Keratinocyte (primary cell): Measurements from ENCODE around the gene TMOD3. TPM values are rescaled to one million over a fixed set of nuclear protein-coding genes. Genes with fewer than 3 reads are reported as not detected.
A peak's percentile ranks its signal among the peaks of the same experiment; 100 is the strongest.

ENCODE experiments used
- DNase-seq: peaks from one replicate; pipeline ENCODE4 v3.0.0-alpha.2; 2011; ENCODE audit warnings: low read depth, missing footprints, low spot score
- FAIRE-seq: peaks from 2 replicates; lab custom pipeline; 2011; peaks lifted over from hg19 to GRCh38; lab: Jason Lieb, UNC
- H2AFZ ChIP-seq: 2 replicates; pipeline ENCODE4 v1.6.0; 2012; ENCODE audit warnings: low read length, control low read depth, inconsistent platforms; ENCODE audit not compliant: control insufficient read depth
- H3K27ac ChIP-seq: 2 replicates; pipeline ENCODE4 v1.5.1; 2011; ENCODE audit warnings: low read length; ENCODE audit not compliant: control insufficient read depth, insufficient read depth
- H3K27me3 ChIP-seq: 3 replicates; pipeline ENCODE4 v1.6.0; 2011; ENCODE audit warnings: low read length; ENCODE audit not compliant: control insufficient read depth, insufficient read depth; ENCODE audit errors: extremely low read depth
- H3K36me3 ChIP-seq, 2 experiments: 2 replicates in 1 of 2; 3 replicates in 1 of 2; pipeline ENCODE4 v1.5.1; 2011; ENCODE audit warnings: low read length in 2 of 2, mild to moderate bottlenecking in 1 of 2; ENCODE audit not compliant: control insufficient read depth in 2 of 2, insufficient read depth in 2 of 2; ENCODE audit errors: extremely low read depth in 1 of 2
- H3K4me1 ChIP-seq: 3 replicates; pipeline ENCODE4 v1.5.1; 2011; ENCODE audit warnings: low read length; ENCODE audit not compliant: control insufficient read depth, insufficient read depth; ENCODE audit errors: extremely low read depth
- H3K4me2 ChIP-seq: 3 replicates; pipeline ENCODE4 v1.6.0; 2011; ENCODE audit warnings: low read depth, low read length; ENCODE audit not compliant: control insufficient read depth, insufficient read depth; ENCODE audit errors: extremely low read depth
- H3K4me3 ChIP-seq, 3 experiments: fragments of 200-600 bp in 1 of 3; sonication (generic) in 1 of 3; 2 replicates in 2 of 3; 3 replicates in 1 of 3; pipeline ENCODE4 v1.5.1; 2011 to 2016; ENCODE audit warnings: low read length in 3 of 3, mild to moderate bottlenecking in 3 of 3, control low read depth in 2 of 3, inconsistent platforms in 1 of 3, low read depth in 1 of 3, mixed read lengths in 1 of 3, mixed run types in 1 of 3, moderate library complexity in 1 of 3; ENCODE audit not compliant: control insufficient read depth in 2 of 3, insufficient read depth in 2 of 3; ENCODE audit errors: extremely low read depth in 1 of 3
- H3K79me2 ChIP-seq: 2 replicates; pipeline ENCODE4 v1.6.0; 2012; ENCODE audit warnings: low read length; ENCODE audit not compliant: control insufficient read depth, insufficient read depth
- H3K9ac ChIP-seq: 3 replicates; pipeline ENCODE4 v1.6.0; 2011; ENCODE audit warnings: low read length; ENCODE audit not compliant: control insufficient read depth, insufficient read depth; ENCODE audit errors: extremely low read depth
- H3K9me1 ChIP-seq: 3 replicates; pipeline ENCODE4 v1.6.0; 2011; ENCODE audit warnings: low read length; ENCODE audit not compliant: control insufficient read depth, insufficient read depth; ENCODE audit errors: extremely low read depth
- H3K9me3 ChIP-seq: 2 replicates; pipeline ENCODE4 v1.5.1; 2012; ENCODE audit warnings: low read depth, low read length; ENCODE audit not compliant: control insufficient read depth
- H4K20me1 ChIP-seq: 3 replicates; pipeline ENCODE4 v1.6.0; 2011; ENCODE audit warnings: low read length; ENCODE audit not compliant: control insufficient read depth, insufficient read depth; ENCODE audit errors: extremely low read depth
- CTCF ChIP-seq, 3 experiments: IDR thresholded peaks in 1 of 3; conservative IDR thresholded peaks in 1 of 3; optimal IDR thresholded peaks in 1 of 3; 2 replicates in 2 of 3; 3 replicates in 1 of 3; pipeline versions ENCODE3 to v1.5.1; 2011; ENCODE audit warnings: low read length in 3 of 3, mild to moderate bottlenecking in 3 of 3, moderate library complexity in 2 of 3, control low read depth in 1 of 3, inconsistent platforms in 1 of 3; ENCODE audit not compliant: insufficient read depth in 2 of 3; ENCODE audit errors: extremely low read depth in 1 of 3
- EZH2 ChIP-seq: IDR thresholded peaks from one replicate; pipeline ENCODE4 v1.6.1; 2012; ENCODE audit warnings: inconsistent platforms, mild to moderate bottlenecking, low read length, moderate library complexity
- dilution Hi-C: fragments of 300-500 bp; cut with MboI; formaldehyde crosslinking; loops from one replicate; pipeline ENCODE4 v1.7.0; 2020; ENCODE audit warnings: low sequenced_read_pairs; ENCODE audit not compliant: extremely low pct_ligation_motif_present
- polyA plus RNA-seq, 5 experiments: library from polyadenylated mRNA; depleted of rRNA in 3 of 5; stranded (reverse) in 3 of 5; stranded (forward) in 1 of 5; unstranded in 1 of 5; fragments of >200 nt; gene quantifications; 1 replicate in 1 of 5; 2 replicates in 3 of 5; 3 replicates in 1 of 5; pipeline versions ENCODE4 v1.2.1 to v1.2.3, GENCODE V29; 2011 to 2012; ENCODE audit warnings: missing spikeins in 2 of 5, low read depth in 1 of 5, low replicate concordance in 1 of 5

Gene TMOD3
- polyA plus RNA-seq, 1 donor (not counting 4 experiments of a cell fraction or from before 2014, with no cell fraction given): 100 TPM

DNA sequence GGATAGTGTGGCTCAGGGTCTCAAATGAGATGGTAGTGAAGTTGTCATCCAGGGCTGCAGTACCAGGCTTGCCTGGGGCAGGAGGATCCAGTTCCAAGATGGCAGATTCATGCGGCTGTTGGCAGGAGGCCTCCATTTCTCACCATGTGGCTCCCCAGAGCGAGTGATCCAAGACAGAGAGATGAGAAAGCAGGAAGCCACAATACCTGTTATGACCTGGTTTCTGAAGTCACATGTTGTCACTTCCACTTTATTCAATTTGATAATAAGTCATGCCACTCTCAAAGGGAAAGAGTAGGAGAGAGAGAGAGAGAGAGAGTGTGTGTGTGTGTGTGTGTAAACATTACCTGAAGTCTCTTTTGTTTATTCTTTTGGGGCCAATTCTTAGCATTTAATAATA is 47.9 kb upstream of the TMOD3 start:
- no peaks in the 10 kb centered on the region for H3K9me3 ChIP-seq
- H3K9ac ChIP-seq: no peak overlapping the region
- no peak overlapping the region for H2AFZ ChIP-seq
- dilution Hi-C loops: no loop called here
- H3K4me1 ChIP-seq: peaks cover 15% of the 10 kb centered on the region
- H3K79me2 ChIP-seq: no peaks in the 10 kb centered on the region
- H4K20me1 ChIP-seq: no peaks in the 10 kb centered on the region
- no peak for FAIRE-seq
- DNase-seq: no peak
- TF ChIP-seq EZH2: no peak
- TF ChIP-seq CTCF (optimal IDR thresholded peaks at IDR 0.05 in 1 of 3, IDR thresholded peaks at IDR 0.05 in 1 of 3, conservative IDR thresholded peaks at IDR 0.05 in 1 of 3; ENCODE audit: extremely low read depth in 1 of 3, insufficient read depth in 2 of 3, low read length in 3 of 3): no peak
- H3K4me3 ChIP-seq: no peak overlapping the region
- H3K9me1 ChIP-seq: no peaks in the 10 kb centered on the region
- no peaks in the 10 kb centered on the region for H3K36me3 ChIP-seq
- H3K27me3 ChIP-seq: no peaks in the 10 kb centered on the region
- H3K27ac ChIP-seq: no peak overlapping the region
- H3K4me2 ChIP-seq: no peak overlapping the region

DNA sequence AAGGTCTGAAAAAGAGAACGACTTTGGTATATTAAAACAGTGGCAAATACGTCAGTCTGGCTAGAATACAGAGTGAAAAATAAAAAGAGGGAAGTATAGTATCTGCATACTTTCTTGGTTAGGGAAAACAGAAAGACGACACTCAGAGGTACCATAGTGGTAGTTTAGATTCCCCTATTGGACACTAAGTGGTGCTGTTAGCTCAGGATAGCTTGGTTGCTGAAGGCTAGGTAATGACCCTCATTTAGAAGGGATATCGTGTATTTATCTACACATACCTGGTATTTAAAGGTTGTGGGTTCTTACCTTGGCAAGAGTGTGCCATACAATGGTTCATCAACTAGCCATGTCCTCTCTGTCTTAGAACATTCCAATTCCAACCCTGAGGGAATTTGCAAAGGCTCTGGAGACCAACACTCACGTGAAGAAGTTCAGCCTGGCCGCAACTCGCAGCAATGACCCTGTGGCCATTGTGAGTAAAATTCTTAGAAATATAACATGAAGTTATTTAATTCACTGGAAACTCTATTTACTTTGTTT is 47.0 kb upstream of the TMOD3 start:
- H3K4me2 ChIP-seq: no peak overlapping the region
- H3K9me3 ChIP-seq: no peaks in the 10 kb centered on the region
- DNase-seq (no peak), FAIRE-seq (peak; percentile 80)
- H3K9ac ChIP-seq: no peak overlapping the region
- no peaks in the 10 kb centered on the region for H3K9me1 ChIP-seq
- H4K20me1 ChIP-seq: no peaks in the 10 kb centered on the region
- H3K4me3 ChIP-seq: no peak overlapping the region
- no peak overlapping the region for H2AFZ ChIP-seq
- dilution Hi-C loops: no loop called here
- no peaks in the 10 kb centered on the region for H3K36me3 ChIP-seq
- no peaks in the 10 kb centered on the region for H3K79me2 ChIP-seq
- H3K4me1 ChIP-seq: peaks cover 11% of the 10 kb centered on the region
- TF ChIP-seq EZH2: no peak
- TF ChIP-seq CTCF (optimal IDR thresholded peaks at IDR 0.05 in 1 of 3, IDR thresholded peaks at IDR 0.05 in 1 of 3, conservative IDR thresholded peaks at IDR 0.05 in 1 of 3; ENCODE audit: extremely low read depth in 1 of 3, insufficient read depth in 2 of 3, low read length in 3 of 3): peak in 2 of 3 experiments; percentile 46 to 64
- H3K27ac ChIP-seq: no peak overlapping the region
- no peaks in the 10 kb centered on the region for H3K27me3 ChIP-seq
